Vagina (tissue), 2 donors: ENCODE measurements around the gene GIPC3.

Source experiments
- CTCF ChIP-seq, 3 experiments: fragments of 450-650 bp in 2 of 3; fragments of 200-600 bp in 1 of 3; sonication (generic) in 1 of 3; IDR thresholded peaks; one replicate each; pipeline ENCODE4 v1.5.1; 2017 to 2019; ENCODE audit warnings: antibody characterized with exemption in 3 of 3, mild to moderate bottlenecking in 2 of 3, moderate library complexity in 2 of 3
- POLR2A ChIP-seq, 2 donors: fragments of 450-650 bp; IDR thresholded peaks; one replicate each; pipeline ENCODE4 v1.6.1; 2017; ENCODE audit warnings: antibody characterized with exemption in 2 of 2, mild to moderate bottlenecking in 2 of 2, moderate library complexity in 2 of 2
- POLR2AphosphoS5 ChIP-seq, 2 donors: sonication (generic); formaldehyde crosslinking; IDR thresholded peaks; one replicate each; pipeline ENCODE4 v1.9.0; 2017; ENCODE audit warnings: antibody characterized with exemption in 2 of 2, mild to moderate bottlenecking in 2 of 2, low read depth in 1 of 2; ENCODE audit not compliant: insufficient read depth in 1 of 2

GRCh38 chr19:3591876-3592613, 6.8 kb downstream of the GIPC3 start:
- TF ChIP-seq CTCF (IDR thresholded peaks at IDR 0.05) (no peak), POLR2A (IDR thresholded peaks at IDR 0.05) (no peak), POLR2AphosphoS5 (IDR thresholded peaks at IDR 0.05; ENCODE audit: insufficient read depth in 1 of 2, low read depth in 1 of 2) (no peak)
